ENCODE results near the gene S100Z.

The S100Z gene

DNA sequence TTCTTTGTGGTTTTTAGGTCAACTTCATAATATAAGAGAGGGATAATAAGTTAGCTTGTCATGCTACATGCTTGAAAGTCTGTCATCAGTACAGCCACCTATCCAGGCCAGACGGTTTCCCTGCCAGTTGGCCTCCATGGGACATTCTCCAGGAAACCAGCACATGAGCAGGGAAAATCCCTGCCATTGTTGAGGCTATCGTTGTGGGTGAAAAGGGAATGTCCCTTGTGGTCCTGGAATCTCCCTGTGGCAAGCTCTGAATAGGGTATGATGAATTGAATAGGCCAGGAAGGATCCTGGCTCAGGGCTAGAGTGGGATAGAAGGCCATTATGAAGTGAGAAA is 18.7 kb upstream of the S100Z start:
- POLR2A ChIA-PET, result interaction anchor here (0.6 kb wide), 1 partner anchor 496 kb away, joined by 7 read pairs; no protein-coding TSS in a partner anchor
- TF ChIP-seq, protein P1, sequence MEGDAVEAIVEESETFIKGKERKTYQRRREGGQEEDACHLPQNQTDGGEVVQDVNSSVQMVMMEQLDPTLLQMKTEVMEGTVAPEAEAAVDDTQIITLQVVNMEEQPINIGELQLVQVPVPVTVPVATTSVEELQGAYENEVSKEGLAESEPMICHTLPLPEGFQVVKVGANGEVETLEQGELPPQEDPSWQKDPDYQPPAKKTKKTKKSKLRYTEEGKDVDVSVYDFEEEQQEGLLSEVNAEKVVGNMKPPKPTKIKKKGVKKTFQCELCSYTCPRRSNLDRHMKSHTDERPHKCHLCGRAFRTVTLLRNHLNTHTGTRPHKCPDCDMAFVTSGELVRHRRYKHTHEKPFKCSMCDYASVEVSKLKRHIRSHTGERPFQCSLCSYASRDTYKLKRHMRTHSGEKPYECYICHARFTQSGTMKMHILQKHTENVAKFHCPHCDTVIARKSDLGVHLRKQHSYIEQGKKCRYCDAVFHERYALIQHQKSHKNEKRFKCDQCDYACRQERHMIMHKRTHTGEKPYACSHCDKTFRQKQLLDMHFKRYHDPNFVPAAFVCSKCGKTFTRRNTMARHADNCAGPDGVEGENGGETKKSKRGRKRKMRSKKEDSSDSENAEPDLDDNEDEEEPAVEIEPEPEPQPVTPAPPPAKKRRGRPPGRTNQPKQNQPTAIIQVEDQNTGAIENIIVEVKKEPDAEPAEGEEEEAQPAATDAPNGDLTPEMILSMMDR (IDR thresholded peaks at IDR 0.05; ENCODE audit: control extremely low read depth, extremely low read depth, low read depth, missing control alignments), result no peak
- CTCF ChIA-PET, result interaction anchor here (1.0 kb wide), 1 partner anchor 16 kb away, joined by 3 read pairs; no protein-coding TSS in a partner anchor
- no peak for DNase-seq (ENCODE audit: extremely low spot score)

DNA sequence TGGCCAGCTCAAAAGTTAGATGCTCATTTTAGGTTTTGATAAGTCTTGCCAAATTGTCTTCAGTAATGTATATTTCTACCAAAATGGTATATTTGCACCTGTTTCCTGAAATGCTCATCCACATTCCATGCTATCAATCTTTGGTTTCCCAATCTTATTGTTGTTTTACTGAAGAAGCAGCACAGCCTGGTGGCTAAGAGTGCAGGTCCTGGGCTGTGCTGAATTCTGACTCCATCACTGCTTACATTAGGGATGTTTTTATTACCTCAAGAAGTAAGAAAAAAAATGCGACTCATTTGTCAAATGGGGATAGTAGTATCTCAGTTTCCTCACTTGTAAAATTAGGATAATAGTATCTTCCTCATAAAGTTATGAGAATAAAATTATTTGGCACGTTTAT is 13.6 kb upstream of the S100Z start:
- TF ChIP-seq, protein P1 (IDR thresholded peaks at IDR 0.05; ENCODE audit: control extremely low read depth, extremely low read depth, low read depth, missing control alignments), result no peak
- POLR2A ChIA-PET, result no interaction called here
- DNase-seq (ENCODE audit: extremely low spot score), result no peak
- CTCF ChIA-PET, result no interaction called here

DNA sequence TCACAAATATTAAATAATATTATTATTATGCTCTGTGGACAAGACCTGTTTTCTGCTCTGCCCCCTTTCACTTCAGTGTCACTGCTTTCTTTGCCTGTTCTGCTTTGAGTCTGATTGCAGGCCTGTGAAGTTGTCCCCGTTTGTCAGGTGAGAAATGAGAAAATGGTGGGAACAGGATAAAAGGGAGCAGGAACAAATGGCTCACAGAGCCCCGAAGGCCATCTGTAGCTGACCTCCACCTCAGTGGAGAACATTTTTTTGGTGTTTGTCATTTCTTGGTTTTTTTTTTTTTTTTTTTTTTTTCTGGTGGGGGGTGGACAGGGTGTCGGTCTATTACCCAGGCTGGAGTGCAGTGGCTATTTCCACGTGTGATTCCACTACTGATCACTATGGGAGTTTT is 13.2 kb upstream of the S100Z start:
- TF ChIP-seq, protein P1 (IDR thresholded peaks at IDR 0.05; ENCODE audit: control extremely low read depth, extremely low read depth, low read depth, missing control alignments), result no peak
- CTCF ChIA-PET, result no interaction called here
- no peak for DNase-seq (ENCODE audit: extremely low spot score)
- POLR2A ChIA-PET, result no interaction called here

DNA sequence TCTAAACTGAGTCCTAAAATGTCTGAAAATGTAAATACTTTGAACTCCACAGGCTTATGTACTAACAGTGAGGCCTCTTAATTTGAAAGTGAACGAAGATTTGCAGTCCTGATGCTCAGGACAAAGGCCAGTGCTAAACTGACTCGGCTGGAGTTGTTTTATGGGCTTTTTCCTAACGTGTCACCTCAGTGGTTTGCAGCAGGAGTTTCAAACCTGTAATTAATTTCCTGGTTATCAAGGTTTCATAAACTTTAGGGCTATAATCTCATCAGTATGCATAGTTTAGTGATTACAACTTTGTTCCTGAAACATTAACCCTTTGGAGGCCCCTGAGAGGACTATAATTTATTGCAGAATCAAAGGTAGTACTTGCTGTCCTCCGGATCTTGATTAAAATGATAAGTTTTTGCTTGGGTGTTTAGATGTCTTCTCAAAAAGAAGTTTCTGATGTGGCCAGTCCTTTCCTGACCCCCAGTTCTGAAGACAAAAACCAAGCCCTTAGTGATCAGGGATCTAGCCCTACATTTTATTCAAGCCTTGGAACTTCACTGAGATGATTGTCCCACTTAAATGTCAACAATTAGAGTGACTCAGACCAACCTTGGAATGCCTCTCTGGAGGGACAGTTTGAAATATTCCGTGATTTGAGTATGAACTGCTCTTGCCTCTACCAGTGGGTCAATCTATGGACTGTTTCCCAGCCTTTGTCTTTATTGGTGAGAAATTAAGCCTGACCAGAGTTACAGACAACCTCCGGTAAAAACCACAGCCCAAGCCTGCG is 11.1 kb upstream of the S100Z start:
- ChIA-PET POLR2A (no interaction called here), CTCF (no interaction called here)
- no peak for DNase-seq (ENCODE audit: extremely low spot score)
- TF ChIP-seq, protein P1 (IDR thresholded peaks at IDR 0.05; ENCODE audit: control extremely low read depth, extremely low read depth, low read depth, missing control alignments), result no peak

DNA sequence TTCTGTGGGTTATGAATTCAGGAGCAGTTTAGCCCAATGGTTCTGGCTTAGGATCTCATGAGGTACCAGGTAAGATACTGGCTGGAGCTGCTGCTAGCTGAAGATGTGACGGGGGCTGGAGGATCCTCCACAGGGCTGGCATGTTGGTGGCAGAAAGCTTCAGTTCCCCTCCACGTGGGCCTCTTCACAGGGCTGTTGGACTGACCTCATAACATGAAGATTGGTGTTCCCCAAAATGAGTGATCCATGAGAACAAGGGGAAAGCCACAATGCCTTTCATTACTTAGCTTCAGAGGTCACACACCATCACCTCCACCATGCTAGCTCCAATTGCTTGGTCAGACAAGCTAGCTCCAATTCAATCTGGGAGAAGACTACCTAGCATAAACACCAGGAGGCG is 8.5 kb upstream of the S100Z start:
- TF ChIP-seq, protein P1 (IDR thresholded peaks at IDR 0.05; ENCODE audit: control extremely low read depth, extremely low read depth, low read depth, missing control alignments), result no peak
- ChIA-PET CTCF (interaction anchor here (0.8 to 1.4 kb wide), 3 partner anchors 8 to 25 kb away, joined by 3 to 4 read pairs (median 3); no protein-coding TSS in a partner anchor), POLR2A (no interaction called here)
- DNase-seq (ENCODE audit: extremely low spot score), result no peak

DNA sequence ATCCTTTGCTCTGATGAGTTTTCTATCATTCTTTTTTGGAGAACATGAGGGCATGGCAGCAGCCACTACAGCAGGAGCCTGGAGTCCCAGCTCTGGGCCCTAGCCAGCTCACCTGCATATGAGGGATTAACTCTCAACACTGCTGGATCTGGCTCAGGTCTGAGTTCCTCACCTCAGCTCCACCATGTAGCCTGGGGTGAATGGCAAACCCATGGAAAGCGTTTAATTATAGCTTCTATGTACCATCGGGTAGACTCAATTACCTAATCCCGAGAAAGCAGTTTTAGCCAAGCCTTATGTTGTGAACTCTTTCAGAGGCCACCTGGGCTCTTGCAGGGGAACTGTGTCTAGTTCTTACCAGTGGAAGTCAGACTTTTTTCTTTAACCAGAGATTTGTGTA is 3.9 kb upstream of the S100Z start:
- DNase-seq (ENCODE audit: extremely low spot score), result no peak
- TF ChIP-seq, protein P1 (IDR thresholded peaks at IDR 0.05; ENCODE audit: control extremely low read depth, extremely low read depth, low read depth, missing control alignments), result no peak
- ChIA-PET POLR2A (no interaction called here), CTCF (no interaction called here)
